Measurements from ENCODE around the gene DTNBP1.
A peak's percentile ranks its signal among the peaks of the same experiment; 100 is the strongest.

DNA sequence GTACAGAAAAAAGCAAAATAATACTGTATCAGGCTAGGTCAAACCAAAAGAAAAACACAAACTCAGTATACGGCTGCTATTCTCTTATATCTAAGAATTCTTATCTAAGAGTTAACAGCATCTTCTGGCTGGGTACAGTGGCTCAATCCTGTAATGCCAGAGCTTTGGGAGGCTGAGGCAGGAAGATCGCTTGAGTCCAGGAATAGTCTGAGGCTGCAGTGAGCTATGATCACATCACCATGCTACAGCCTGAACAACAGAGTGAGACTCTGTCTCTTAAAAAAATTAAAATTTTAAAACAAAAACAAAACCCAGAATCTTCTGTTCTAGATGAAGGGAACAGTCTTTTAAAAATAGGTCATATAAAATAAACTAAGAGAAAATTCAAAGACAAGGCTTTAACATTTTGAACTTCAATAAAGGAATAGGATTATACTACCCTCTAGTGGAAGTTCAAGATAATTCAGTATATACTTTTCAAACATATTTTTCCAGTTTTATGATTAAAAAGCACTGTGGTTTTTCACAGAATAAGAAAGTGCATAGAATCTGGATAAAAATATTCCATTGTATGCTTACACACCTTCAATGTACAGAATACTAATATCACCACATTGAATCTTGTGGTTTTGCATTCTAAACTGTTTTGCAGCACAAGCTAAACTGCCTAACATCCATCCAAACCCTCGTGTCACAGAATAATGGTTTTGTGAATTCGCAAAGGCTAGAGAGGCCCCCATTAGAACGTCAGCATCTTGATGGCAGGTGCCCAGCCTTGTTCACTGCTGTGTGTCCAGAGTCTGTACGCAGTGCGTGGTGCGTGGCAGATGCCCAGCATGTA is 39.3 kb downstream of the DTNBP1 start:
- no peak for TF ChIP-seq SRF (IDR thresholded peaks at IDR 0.05; ENCODE audit: low read depth, low read length)
- no peak for TF ChIP-seq GABPA (IDR thresholded peaks at IDR 0.05; ENCODE audit: borderline replicate concordance, insufficient read depth, low read length)
- no peak for TF ChIP-seq TAF7 (optimal IDR thresholded peaks at IDR 0.05; ENCODE audit: borderline replicate concordance, low read depth, low read length)
- TF ChIP-seq, protein P1, sequence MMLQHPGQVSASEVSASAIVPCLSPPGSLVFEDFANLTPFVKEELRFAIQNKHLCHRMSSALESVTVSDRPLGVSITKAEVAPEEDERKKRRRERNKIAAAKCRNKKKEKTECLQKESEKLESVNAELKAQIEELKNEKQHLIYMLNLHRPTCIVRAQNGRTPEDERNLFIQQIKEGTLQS (IDR thresholded peaks at IDR 0.05; ENCODE audit: insufficient read depth, low read depth, low read length), result no peak
- TF ChIP-seq, protein P2, sequence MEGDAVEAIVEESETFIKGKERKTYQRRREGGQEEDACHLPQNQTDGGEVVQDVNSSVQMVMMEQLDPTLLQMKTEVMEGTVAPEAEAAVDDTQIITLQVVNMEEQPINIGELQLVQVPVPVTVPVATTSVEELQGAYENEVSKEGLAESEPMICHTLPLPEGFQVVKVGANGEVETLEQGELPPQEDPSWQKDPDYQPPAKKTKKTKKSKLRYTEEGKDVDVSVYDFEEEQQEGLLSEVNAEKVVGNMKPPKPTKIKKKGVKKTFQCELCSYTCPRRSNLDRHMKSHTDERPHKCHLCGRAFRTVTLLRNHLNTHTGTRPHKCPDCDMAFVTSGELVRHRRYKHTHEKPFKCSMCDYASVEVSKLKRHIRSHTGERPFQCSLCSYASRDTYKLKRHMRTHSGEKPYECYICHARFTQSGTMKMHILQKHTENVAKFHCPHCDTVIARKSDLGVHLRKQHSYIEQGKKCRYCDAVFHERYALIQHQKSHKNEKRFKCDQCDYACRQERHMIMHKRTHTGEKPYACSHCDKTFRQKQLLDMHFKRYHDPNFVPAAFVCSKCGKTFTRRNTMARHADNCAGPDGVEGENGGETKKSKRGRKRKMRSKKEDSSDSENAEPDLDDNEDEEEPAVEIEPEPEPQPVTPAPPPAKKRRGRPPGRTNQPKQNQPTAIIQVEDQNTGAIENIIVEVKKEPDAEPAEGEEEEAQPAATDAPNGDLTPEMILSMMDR (IDR thresholded peaks at IDR 0.05; ENCODE audit: control extremely low read depth in 1 of 3, insufficient read depth in 1 of 3, low read depth in 1 of 3, low read length in 3 of 3), result peak in 1 of 3 experiments; percentile 16; a peak in 2 of 4 replicates
